PC-9 (cell line): ENCODE results near the gene DUSP10. TPM values are rescaled to one million over a fixed set of nuclear protein-coding genes. Genes with fewer than 3 reads are reported as not detected.

Experiments
- BruUV-seq: library from RNA; stranded (reverse); fragments of 400-500 nt; replicated peaks from 2 replicates; lab custom pipeline; 2021; lab: Mats Ljungman, UMichigan
- CTCF ChIA-PET: fragments of 300-600 bp; sonication (Branson Sonifier 250); formaldehyde crosslinking; loops from one replicate; lab custom pipeline; 2022; ENCODE audit warnings: antibody characterized with exemption; lab: Charles Lee
- POLR2A ChIA-PET: fragments of 300-600 bp; sonication (Branson Sonifier 250); formaldehyde crosslinking; loops from one replicate; lab custom pipeline; 2022; ENCODE audit warnings: antibody characterized with exemption; ENCODE audit not compliant: unreplicated experiment; lab: Charles Lee
- DNase-seq, 2 experiments: peaks; one replicate each; pipeline versions ENCODE4 v3.0.0 to v3.0.0-alpha.2; 2015 to 2022; ENCODE audit warnings: mixed read lengths in 1 of 2
- H2AFZ ChIP-seq: fragments of 200-600 bp; sonication (generic); 2 replicates; pipeline ENCODE4 v1.8.1; 2017; ENCODE audit warnings: antibody characterized with exemption
- H3F3A ChIP-seq: fragments of 200-600 bp; sonication (generic); 2 replicates; pipeline ENCODE4 v1.8.1; 2017; ENCODE audit warnings: antibody characterized with exemption, mild to moderate bottlenecking, low read depth; ENCODE audit not compliant: insufficient read depth
- H3K27ac ChIP-seq: fragments of 200-600 bp; sonication (generic); 2 replicates; pipeline ENCODE4 v1.6.1; 2016; ENCODE audit warnings: mixed run types
- H3K27me3 ChIP-seq: fragments of 200-600 bp; sonication (generic); 2 replicates; pipeline ENCODE4 v1.6.1; 2016; ENCODE audit warnings: low read depth, mixed run types; ENCODE audit not compliant: insufficient read depth
- H3K36me3 ChIP-seq: fragments of 200-600 bp; sonication (generic); 2 replicates; pipeline ENCODE4 v1.6.1; 2016; ENCODE audit warnings: low read depth, mixed run types
- H3K4me1 ChIP-seq: fragments of 200-600 bp; sonication (generic); replicated peaks from 2 replicates; pipeline ENCODE4 v1.6.1; 2016; ENCODE audit warnings: mixed run types; ENCODE audit not compliant: insufficient read depth
- H3K4me2 ChIP-seq: fragments of 200-600 bp; sonication (generic); 2 replicates; pipeline ENCODE4 v1.6.1; 2017; ENCODE audit warnings: mixed run types
- H3K4me3 ChIP-seq: fragments of 200-600 bp; sonication (generic); 2 replicates; pipeline ENCODE4 v1.6.1; 2016; ENCODE audit warnings: mixed run types
- H3K79me2 ChIP-seq: fragments of 200-600 bp; sonication (generic); 2 replicates; pipeline ENCODE4 v1.6.1; 2017; ENCODE audit warnings: low read depth, mixed run types
- H3K9me2 ChIP-seq: fragments of 200-600 bp; sonication (generic); 2 replicates; pipeline ENCODE4 v1.8.1; 2017; ENCODE audit warnings: mild to moderate bottlenecking; ENCODE audit not compliant: insufficient read depth
- H3K9me3 ChIP-seq: fragments of 200-600 bp; sonication (generic); 2 replicates; pipeline ENCODE4 v1.8.1; 2016; ENCODE audit warnings: low read depth; ENCODE audit not compliant: insufficient read depth
- H4K20me1 ChIP-seq: fragments of 200-600 bp; sonication (generic); 2 replicates; pipeline ENCODE4 v1.8.1; 2017; ENCODE audit not compliant: insufficient read depth
- EZH2 ChIP-seq: fragments of 200-600 bp; sonication (generic); IDR thresholded peaks from 2 replicates; pipeline ENCODE4 v1.8.0; 2017; ENCODE audit warnings: antibody characterized with exemption, low read depth
- intact Hi-C: fragments of 100-400 bp; cut with micrococcal nuclease; formaldehyde crosslinking; loops from one replicate; pipeline ENCODE4 v1.10.0; 2022; ENCODE audit not compliant: unreplicated experiment
- total RNA-seq: library from RNA; stranded (reverse); gene quantifications from 2 replicates; pipeline ENCODE4 v1.2.3, GENCODE V29; 2021
- TF ChIP-seq, protein P1 (sequence below): fragments of 200-600 bp; sonication (generic); conservative IDR thresholded peaks from 2 replicates; pipeline ENCODE4 v1.6.1; 2017; ENCODE audit warnings: mixed run types, antibody characterized with exemption, mild to moderate bottlenecking, moderate library complexity

Gene DUSP10
- total RNA-seq, 1 experiment from 2014 or later = 7.0 TPM

DNA sequence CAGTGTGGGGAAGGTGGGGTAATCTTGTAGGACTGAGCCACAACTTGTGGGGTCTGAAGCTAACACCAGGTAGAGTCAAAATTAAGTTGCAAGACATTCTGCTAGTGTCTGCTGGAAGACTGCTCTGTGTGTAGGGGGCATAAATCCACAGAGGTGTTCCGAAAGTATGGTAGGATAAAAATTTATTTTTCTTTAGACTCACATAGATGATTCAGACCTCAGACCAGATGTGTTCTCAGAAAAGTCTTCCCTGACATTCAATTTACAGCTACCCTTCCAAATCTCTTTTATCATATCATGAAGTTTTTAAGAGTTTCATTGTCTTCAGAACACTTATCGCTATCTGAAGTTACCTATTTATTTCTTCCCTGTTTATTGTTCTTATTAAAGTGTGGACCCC, 21.3 kb downstream of the DUSP10 start:
- Histone ChIP-seq H3K9me3 (peaks cover 20% of the 10 kb centered on the region; the same call in 1 of the 2 replicates), H4K20me1 (no peaks in the 10 kb centered on the region), H3K27ac (no peak overlapping the region), H3K36me3 (peaks cover 32% of the 10 kb centered on the region), H3K4me3 (no peak overlapping the region), H3K4me1 (peaks cover 45% of the 10 kb centered on the region), H3K9me2 (no peaks in the 10 kb centered on the region), H3K4me2 (no peak overlapping the region), H3K79me2 (peaks cover 18% of the 10 kb centered on the region), H3K27me3 (no peaks in the 10 kb centered on the region), H2AFZ (no peak overlapping the region), H3F3A (peaks cover 16% of the 10 kb centered on the region)
- CTCF ChIA-PET = no interaction called here
- DNase-seq = no peak
- TF ChIP-seq, protein P1, sequence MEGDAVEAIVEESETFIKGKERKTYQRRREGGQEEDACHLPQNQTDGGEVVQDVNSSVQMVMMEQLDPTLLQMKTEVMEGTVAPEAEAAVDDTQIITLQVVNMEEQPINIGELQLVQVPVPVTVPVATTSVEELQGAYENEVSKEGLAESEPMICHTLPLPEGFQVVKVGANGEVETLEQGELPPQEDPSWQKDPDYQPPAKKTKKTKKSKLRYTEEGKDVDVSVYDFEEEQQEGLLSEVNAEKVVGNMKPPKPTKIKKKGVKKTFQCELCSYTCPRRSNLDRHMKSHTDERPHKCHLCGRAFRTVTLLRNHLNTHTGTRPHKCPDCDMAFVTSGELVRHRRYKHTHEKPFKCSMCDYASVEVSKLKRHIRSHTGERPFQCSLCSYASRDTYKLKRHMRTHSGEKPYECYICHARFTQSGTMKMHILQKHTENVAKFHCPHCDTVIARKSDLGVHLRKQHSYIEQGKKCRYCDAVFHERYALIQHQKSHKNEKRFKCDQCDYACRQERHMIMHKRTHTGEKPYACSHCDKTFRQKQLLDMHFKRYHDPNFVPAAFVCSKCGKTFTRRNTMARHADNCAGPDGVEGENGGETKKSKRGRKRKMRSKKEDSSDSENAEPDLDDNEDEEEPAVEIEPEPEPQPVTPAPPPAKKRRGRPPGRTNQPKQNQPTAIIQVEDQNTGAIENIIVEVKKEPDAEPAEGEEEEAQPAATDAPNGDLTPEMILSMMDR = no peak
- TF ChIP-seq EZH2 = no peak
- BruUV-seq = no TSS peak
- POLR2A ChIA-PET = no interaction called here
- intact Hi-C loops = no loop called here

DNA sequence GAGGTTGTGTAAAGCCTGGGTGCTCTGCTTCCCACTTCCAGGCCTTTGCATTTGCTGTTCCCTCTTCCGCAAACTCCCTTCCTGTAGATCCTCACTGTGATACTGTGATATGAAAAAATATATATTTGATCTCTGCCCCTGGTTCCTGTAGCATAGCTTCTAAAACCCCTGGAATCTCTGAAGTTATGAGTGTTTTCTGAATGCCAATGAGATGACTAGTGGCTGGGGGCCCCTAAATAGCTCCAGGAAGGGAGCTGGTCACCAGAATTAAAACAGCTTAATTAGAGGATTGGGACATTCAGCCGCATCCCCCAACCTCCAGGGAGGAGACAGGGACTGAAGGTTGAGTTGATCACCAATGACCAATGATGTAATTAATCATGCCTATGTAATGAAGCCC, 21.9 kb downstream of the DUSP10 start:
- BruUV-seq = no TSS peak
- Histone ChIP-seq H3K36me3 (peaks cover 29% of the 10 kb centered on the region), H3K4me2 (no peak overlapping the region), H3F3A (peaks cover 16% of the 10 kb centered on the region), H3K27ac (no peak overlapping the region), H3K79me2 (peaks cover 18% of the 10 kb centered on the region; the same call in 1 of the 2 replicates), H3K9me2 (no peaks in the 10 kb centered on the region), H3K9me3 (peaks cover 20% of the 10 kb centered on the region; the same call in 1 of the 2 replicates), H3K4me1 (peaks cover 50% of the 10 kb centered on the region), H2AFZ (no peak overlapping the region), H3K27me3 (no peaks in the 10 kb centered on the region), H3K4me3 (no peak overlapping the region), H4K20me1 (no peaks in the 10 kb centered on the region)
- TF ChIP-seq, protein P1 = no peak
- TF ChIP-seq EZH2 = no peak
- ChIA-PET POLR2A (no interaction called here), CTCF (no interaction called here)
- intact Hi-C loops = loop anchor here (1.0 kb wide), 1 partner anchor 115 kb away; no protein-coding TSS in a partner anchor
- DNase-seq = no peak

DNA sequence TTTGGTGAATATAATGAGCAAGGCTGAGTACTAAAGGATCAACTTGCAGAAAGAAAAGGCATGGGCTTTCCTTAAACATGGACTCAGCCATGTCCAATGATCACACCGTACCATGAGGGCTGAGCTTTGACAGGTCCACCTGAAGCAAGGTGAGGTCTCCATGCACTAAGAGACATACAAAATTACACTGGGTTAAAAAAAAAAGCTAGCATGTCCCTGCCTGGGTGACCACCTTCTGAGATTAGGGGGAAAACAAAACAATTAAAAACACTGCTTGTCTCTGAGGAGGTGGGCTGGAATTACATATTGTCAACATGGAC, 22.7 kb downstream of the DUSP10 start:
- H3K4me3 ChIP-seq = no peak overlapping the region
- peaks cover 24% of the 10 kb centered on the region; the same call in 1 of the 2 replicates for H3K79me2 ChIP-seq
- TF ChIP-seq, protein P1 = no peak
- no peak for TF ChIP-seq EZH2
- H3K4me2 ChIP-seq = peak overlapping the region; percentile 64
- peak overlapping the region; percentile 62 for H3K27ac ChIP-seq
- H3K9me2 ChIP-seq = no peaks in the 10 kb centered on the region
- DNase-seq = no peak
- H3K4me1 ChIP-seq = peaks cover 53% of the 10 kb centered on the region
- CTCF ChIA-PET = no interaction called here
- H3F3A ChIP-seq = peaks cover 16% of the 10 kb centered on the region
- intact Hi-C loops = loop anchor here (1.0 kb wide), 1 partner anchor 114 kb away; no protein-coding TSS in a partner anchor
- no peaks in the 10 kb centered on the region for H4K20me1 ChIP-seq
- peaks cover 29% of the 10 kb centered on the region for H3K36me3 ChIP-seq
- POLR2A ChIA-PET = interaction anchor here (0.5 kb wide), 1 partner anchor 110 kb away, joined by 3 read pairs; no protein-coding TSS in a partner anchor
- H2AFZ ChIP-seq = no peak overlapping the region
- no peaks in the 10 kb centered on the region for H3K27me3 ChIP-seq
- H3K9me3 ChIP-seq = peaks cover 20% of the 10 kb centered on the region; the same call in 1 of the 2 replicates
- BruUV-seq = no TSS peak
